ENCODE measurements around the gene ENKUR.
"Not testable (repeated sequence)": the region's sequence is repeated elsewhere in the genome, so short reads cannot be mapped to it uniquely, and the experiment has no call there.

The ENKUR gene

GRCh38 chr10:24973163-24973562 is 42.8 kb downstream of the ENKUR start:
- DNase-seq (ENCODE audit: low read depth, low spot score), result no peak

- no peak for DNase-seq (ENCODE audit: low read depth, low spot score)
Observed at GRCh38 chr10:24971374-24971773, 44.6 kb downstream of the ENKUR start.

- no peak for DNase-seq (ENCODE audit: low read depth, low spot score)
Observed at GRCh38 chr10:24969841-24970281, 46.1 kb downstream of the ENKUR start.

DNA sequence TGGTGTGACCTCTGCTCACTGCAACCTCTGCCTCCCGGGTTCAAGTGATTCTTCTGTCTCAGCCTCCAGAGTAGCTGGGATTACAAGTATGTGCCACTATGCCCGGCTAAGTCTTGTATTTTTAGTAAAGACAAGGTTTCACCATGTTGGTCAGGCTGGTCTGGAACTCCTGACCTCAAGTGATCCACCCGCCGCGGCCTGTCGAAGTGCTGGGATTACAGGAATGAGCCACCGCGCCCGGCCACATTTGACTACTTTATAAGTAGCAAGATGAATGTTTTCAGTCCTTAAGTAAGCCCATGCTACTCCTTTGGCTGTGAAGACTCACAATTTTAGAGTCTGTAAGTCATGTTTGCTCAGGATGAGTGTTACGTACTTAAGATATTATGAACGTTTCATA is 47.0 kb downstream of the ENKUR start:
- DNase-seq (ENCODE audit: low read depth, low spot score), result not testable (repeated sequence)

GRCh38 chr10:24968349-24968748 is 47.6 kb downstream of the ENKUR start:
- DNase-seq (ENCODE audit: low read depth, low spot score), result no peak

DNA sequence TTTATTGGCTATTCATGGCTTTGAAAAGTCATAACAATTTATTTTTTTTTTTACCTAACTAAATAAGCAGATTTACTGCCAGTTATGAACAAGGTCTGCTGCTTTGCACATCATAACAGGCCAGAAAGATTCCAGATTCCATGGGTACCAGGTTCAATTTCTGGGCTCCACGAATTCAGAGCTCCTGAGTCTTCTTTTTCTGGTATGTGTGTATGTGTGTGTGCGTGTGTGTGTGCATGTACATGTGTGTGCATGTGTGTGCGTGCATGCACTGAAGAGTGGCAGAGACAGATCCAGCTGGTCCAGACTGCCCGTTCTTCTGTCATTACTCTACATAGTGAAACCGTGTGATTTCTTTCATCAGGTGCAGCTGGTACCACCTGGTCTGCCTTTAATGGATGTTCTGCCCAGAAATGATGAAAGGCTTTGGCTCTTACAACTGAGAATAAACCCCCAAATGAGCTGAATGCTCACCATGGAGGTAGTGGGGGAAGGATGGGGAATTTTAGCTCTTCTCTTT is 48.9 kb downstream of the ENKUR start:
- no peak for DNase-seq (ENCODE audit: low read depth, low spot score)

- no peak for DNase-seq (ENCODE audit: low read depth, low spot score)
Observed at GRCh38 chr10:24965051-24965450, 50.9 kb downstream of the ENKUR start.

DNA sequence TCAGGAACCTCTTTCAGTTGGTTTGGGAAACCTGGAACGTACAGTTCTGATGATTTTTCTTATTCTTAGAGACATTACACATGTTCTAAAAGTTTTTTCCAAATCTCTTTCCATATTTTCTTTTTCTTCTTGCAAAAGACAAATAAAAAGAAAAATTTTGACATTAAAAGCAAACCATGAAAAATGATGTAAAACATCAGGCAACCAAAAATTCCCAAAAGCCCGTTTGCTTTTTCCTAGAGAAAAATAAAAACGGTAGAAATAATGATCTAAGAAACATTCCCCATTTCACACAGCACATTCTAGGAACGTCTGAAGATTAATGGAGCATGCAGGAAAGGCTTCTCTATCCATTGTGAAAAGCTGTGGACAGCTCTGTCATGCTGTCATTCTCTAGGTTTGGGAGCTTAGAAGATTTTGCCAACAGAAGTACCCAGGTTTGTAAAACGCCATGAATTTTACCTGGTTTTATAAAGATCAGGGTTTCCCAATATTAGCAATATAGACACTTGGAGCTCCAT is 52.4 kb downstream of the ENKUR start:
- peak; percentile 49 for DNase-seq (ENCODE audit: low read depth, low spot score)

GRCh38 chr10:24962995-24963394 is 53.0 kb downstream of the ENKUR start:
- peak; percentile 67 for DNase-seq (ENCODE audit: low read depth, low spot score)

DNA sequence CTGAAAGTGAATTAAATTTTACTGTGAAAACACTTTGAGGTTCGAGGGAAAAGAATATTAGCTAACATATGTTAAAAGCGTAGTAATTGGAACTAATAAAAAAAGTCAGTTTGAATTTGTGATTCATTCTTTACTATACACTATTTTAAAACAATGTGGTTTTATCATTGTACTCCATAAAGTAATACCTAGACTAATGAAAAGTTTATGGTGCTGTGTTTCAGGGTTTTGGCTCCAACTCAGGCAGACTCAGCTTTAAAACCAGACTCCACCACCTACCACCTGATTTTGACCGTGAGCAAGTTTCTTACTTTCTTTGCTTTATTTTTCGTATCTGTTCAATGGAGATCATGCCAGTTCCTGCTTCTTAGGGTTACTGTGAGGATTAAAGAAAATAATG is 54.4 kb downstream of the ENKUR start:
- no peak for DNase-seq (ENCODE audit: low read depth, low spot score)

DNA sequence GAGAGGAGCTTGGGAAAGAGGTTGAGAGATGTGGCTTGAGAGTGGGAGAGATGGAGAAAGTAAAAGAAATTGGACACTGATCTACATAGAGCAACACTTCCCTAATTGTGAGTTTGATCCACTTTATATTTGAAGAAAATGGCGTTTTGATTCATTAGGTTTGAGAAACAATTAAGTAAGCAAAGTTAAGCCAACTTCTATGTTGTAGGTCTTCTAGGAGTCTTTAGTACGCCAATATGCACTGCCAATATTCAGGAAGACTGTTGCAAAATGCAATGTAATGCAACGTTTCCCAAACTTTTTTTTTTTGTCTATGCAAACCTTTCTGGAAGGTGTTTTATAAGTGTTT is 56.6 kb downstream of the ENKUR start:
- no peak for DNase-seq (ENCODE audit: low read depth, low spot score)

- DNase-seq (ENCODE audit: low read depth, low spot score), result peak; percentile 68
Observed at GRCh38 chr10:24958721-24959381, 57.1 kb downstream of the ENKUR start.

- DNase-seq (ENCODE audit: low read depth, low spot score), result peak; percentile 88
Observed at GRCh38 chr10:24958091-24958720, 57.8 kb downstream of the ENKUR start.

DNA sequence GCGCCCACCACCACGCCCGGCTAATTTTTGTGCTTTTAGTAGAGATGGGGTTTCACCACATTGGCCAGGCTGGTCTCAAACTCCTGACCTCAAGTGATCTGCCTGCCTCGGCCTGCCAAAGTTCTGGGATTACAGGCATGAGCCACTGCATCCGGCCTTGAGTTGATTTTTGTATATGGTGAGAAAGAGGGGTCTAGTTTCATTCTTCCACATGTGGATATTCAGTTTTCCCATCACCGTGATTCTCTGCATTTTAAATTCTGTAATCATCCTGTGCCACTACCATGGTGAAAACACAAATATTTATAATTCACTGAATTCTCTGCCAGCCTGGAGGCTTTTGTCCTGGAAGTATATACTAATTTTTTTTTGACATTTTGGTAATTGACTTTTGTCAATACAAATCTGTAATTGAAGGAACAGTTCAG is 58.3 kb downstream of the ENKUR start:
- DNase-seq (ENCODE audit: low read depth, low spot score), result peak; percentile 60

DNA sequence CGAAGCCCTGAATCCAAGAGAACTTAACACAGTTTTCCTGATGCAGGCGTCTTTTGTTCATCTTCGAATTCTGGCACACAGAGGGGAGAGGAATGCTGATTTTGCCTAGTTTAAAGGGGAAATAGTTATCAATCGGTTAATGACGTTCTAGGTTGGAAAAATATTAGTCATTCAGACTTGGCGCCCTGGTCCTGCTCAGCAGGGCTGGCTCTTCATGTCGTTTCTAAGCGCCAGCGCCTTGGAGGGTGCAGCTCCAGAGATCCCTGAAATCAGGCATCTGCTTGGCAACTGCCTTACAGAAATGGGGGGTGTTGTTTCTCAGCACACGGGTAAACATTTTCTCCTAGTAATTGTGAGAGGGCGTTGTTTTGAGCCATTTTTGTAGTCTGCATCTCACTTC is 62.3 kb downstream of the ENKUR start:
- no peak for DNase-seq (ENCODE audit: low read depth, low spot score)

DNA sequence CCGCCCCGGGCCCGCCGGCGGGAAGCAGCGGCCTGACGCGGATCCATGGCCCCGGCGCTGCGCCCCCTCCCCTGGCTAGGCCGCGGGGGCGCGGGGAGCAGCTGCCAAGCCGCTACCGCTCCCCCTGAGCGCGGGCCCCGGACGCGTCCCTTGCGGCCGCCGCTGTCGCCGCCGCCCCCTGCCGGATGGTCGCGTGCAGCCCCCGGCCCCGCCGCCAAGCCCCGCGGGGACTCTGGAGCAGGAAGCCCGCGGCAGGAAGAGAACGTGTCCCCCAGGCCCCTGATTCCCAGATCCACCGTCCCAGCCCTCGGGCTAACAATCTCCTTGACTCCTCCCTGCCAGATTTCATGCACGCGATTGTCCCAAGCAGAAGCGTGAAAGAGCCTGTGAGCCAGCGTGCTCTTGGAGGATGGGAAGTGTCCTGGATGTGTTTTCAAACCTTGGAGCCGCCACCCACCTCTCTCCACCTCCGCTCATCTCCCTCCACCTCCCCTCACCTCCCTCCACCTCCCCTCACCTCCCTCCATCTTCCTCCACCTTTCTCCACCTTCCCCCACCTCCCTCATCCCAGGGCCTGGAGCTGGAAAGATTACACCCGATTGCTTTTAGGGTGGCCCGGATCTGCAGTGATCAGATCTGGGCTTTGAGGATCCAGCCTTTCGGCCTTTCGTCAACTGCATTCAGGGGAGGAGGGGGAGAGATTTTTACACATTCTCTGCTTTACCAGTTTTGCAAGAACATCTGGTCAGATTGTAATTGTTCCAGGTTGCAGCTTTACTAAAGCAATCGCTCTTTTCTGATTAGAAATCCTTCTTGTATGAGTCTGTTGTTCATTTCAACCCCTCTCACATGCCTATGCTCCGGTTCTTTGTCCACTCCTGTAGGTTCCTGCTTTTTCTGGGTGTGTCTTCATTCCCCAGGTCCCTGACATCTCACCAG is 63.0 kb downstream of the ENKUR start:
- DNase-seq (ENCODE audit: low read depth, low spot score), result peak; percentile 71

GRCh38 chr10:24952143-24952706 is 63.7 kb downstream of the ENKUR start, which contains the start of gene PRTFDC1:
PRTFDC1 (minus strand) TSS chr10:24952606; CDS start chr10:24952575, 31 bp downstream.
- DNase-seq (ENCODE audit: low read depth, low spot score), result peak; percentile 66

DNA sequence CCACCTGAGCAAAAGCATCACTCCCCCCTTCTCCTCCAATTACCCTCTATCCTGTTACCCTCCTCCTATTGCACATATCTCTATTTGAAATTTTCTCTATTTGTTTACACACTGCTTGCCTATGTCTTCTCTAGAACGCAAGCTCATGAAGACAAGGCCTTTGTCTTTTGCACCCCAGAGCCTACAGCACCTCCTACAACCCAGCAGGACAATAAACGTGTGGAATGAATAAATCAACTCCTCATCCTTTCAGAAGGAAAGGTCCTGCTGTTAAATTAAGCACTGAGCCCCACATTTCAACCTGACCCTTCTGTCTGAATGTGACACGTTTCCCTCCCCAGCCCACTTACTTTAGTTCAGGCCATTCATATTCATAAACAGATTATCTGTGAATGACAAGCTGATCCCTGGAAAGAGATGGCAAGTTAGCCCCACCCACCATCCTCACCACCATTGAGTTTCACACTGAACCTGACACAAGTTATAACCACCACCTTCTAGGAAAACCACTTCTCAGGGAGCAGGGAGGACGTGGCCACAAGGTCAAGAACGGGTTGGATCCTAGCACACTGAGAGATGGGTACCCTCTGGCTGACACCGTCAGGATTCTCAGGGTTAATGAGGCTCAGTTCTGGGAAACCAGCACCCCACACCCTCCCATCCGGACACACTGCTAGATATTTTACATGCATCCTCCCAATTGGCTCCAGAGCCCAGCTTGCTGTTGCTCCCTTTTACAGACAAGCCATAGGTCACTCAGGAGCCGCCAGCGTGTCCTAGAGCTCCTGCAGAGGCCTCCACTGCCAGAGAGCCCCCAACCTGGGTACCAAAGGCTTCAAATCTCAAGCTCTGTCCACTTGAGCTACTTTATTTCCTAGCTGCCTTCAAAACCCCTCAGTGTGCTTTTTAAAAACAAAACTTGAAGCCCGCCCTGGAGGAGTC is 64.5 kb downstream of the ENKUR start:
- DNase-seq (ENCODE audit: low read depth, low spot score), result peak; percentile 36

GRCh38 chr10:24950439-24950838 is 65.5 kb downstream of the ENKUR start:
- no peak for DNase-seq (ENCODE audit: low read depth, low spot score)

GRCh38 chr10:24949616-24950015 is 66.3 kb downstream of the ENKUR start:
- DNase-seq (ENCODE audit: low read depth, low spot score), result no peak
